ENCODE results near the gene SP110.

Gene SP110

DNA sequence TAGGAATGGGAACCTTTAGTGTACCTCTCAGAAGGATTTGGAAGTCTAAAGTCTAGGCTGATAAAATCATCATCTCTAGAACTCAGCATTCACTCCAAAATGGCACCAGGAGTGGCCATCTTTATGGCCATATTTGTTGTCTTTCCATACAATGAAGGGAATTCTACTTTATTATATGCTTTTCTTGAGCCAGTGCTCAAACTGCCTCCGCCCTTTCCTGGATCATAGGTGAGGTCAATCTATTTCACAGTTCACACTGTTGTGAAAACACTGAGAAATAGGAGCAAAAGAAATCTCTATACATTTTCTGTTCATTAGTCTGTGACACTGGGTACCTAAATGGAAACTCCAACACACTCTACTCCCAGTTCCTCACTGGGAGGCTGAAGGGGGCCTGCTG, 55.6 kb downstream of the SP110 start:
- no peak overlapping the region for H3K27ac ChIP-seq
- TF ChIP-seq, protein P1, sequence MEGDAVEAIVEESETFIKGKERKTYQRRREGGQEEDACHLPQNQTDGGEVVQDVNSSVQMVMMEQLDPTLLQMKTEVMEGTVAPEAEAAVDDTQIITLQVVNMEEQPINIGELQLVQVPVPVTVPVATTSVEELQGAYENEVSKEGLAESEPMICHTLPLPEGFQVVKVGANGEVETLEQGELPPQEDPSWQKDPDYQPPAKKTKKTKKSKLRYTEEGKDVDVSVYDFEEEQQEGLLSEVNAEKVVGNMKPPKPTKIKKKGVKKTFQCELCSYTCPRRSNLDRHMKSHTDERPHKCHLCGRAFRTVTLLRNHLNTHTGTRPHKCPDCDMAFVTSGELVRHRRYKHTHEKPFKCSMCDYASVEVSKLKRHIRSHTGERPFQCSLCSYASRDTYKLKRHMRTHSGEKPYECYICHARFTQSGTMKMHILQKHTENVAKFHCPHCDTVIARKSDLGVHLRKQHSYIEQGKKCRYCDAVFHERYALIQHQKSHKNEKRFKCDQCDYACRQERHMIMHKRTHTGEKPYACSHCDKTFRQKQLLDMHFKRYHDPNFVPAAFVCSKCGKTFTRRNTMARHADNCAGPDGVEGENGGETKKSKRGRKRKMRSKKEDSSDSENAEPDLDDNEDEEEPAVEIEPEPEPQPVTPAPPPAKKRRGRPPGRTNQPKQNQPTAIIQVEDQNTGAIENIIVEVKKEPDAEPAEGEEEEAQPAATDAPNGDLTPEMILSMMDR (conservative IDR thresholded peaks at IDR 0.05), result no peak

DNA sequence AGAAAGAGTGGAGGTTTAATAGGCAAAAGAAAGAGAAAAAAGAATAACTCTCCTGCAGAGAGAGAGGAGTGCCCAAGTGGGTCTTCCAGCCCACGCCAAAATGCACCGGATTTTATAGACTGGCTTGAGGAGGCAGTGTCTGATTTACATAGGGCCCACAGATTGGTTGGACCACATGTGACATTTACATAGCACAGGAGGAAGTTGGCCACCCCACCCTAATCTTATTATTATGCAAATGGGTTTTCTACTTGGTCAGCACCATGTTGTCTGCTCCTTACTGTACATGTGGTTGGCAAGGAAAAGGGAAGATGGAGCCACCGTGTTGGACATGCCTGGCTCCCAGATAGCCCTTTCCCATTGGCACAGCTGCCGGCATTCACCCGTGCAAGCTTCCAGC, 56.8 kb downstream of the SP110 start:
- TF ChIP-seq, protein P1 (conservative IDR thresholded peaks at IDR 0.05), result no peak

DNA sequence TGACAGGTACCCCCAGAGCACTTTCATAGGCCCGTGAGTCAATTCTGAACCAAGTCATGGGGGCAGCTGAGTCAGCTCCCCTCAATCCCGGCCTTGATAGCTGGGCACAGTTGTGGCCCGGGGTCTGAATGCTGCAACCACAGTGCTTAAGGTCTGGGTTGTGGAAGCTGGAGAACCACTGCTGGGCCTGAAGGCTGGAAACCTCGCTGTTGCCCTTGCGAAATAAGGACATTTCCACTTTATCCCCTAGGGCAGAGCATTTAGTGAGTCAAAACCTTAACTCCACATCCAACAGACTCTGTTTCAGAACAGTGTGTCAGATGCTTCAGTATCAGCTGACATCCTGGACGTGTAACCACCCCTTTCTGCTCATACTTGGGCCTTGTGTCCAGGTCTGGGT, 58.6 kb downstream of the SP110 start:
- TF ChIP-seq, protein P1 (conservative IDR thresholded peaks at IDR 0.05), result no peak
- H3K27ac ChIP-seq, result no peak overlapping the region

More for the DNA sequence above, 56.8 kb downstream of the SP110 start:
- no peak overlapping the region for H3K27ac ChIP-seq

DNA sequence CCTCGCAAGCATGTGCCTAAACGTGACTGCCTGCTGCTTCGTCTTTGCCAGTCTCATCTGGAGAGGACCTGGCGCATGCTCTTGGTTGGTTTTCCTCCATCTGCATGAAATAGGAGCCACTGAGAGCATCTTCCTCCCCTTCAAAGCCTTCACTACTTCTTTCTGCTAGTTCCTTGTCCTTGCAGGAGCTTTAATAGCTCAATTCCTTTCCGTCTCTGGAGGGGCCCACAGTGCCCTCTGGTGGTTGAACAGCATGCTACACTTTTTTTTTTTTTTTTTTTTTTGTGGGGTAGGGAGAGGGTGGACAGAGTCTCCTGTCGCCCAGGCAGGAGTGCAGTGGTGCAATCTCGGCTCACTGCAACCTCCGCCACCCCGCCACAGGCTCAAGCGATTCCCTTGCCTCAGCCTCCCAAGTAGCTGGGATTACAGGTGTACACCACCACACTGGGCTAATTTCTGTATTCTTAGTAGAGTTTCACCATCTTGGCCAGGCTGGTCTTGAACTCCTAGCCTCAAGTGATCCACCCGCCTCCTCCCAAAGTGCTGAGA, 59.6 kb downstream of the SP110 start:
- TF ChIP-seq, protein P1 (conservative IDR thresholded peaks at IDR 0.05), result peak; percentile 87

DNA sequence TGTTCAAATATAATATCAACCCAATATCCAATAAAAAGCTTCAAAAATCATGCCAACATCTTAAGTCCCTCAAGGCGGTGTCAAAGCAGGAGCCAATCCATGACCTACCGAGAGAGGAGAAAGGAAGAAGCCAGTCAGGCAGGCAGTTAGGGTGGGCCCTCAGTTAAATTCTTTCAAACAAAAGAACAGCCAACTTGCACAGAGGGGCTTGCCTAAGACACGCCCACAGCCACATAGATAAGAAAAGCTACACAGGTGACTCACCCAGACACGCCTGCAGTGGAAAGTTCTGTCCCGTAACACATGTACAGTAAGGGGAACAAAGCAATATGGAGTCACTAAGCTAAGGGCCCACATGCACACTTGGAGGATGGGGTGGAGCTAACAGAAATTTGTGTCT, 61.3 kb downstream of the SP110 start:
- H3K27ac ChIP-seq, result no peak overlapping the region
- TF ChIP-seq, protein P1 (conservative IDR thresholded peaks at IDR 0.05), result no peak

More for the DNA sequence above, 59.6 kb downstream of the SP110 start:
- no peak overlapping the region for H3K27ac ChIP-seq

DNA sequence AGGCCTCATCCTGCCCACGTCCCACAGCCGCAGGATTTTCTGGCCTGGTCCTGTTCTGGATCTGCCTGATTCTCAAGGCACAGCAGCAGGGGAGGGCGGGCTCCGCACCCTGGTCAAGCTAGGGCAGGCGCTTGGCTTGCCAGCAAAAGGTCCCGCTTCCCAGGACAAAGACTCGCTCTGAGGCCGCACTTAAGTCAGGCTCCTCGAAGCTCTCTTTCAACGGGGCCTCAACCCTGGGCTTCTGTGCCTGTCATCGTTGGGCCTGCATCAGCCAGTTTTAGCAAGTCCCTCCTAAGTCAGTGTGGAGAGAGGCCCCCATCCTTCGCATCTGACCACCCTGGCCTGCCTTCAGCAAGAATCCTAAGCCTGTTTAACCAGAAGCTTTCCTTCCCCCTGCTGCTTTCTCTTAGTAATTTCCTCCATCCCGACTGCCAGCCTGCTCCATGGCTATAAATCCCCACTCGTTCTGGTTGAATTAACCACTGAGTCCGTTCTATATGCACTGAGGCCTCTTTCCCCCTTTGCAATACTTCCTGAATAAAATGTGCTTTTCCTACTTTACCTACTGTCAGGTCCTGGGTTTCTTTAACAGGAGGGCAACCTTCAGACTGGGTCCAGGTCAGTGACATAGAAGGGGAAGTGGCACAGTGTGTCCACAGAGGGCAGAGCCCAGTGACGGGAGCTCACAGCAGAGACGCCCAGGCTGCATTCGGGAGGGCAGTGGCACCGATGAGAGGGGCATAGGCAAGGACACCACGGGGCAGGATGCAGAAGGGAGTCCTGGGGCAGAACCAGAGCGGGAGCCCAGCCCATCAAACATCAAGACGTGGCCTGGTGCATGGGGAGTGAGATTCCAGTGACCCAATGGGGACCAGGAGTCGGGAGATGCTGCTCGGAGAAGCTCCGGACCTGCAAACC, 62.7 kb downstream of the SP110 start:
- H3K27ac ChIP-seq, result no peak overlapping the region
- TF ChIP-seq, protein P1 (conservative IDR thresholded peaks at IDR 0.05), result no peak

DNA sequence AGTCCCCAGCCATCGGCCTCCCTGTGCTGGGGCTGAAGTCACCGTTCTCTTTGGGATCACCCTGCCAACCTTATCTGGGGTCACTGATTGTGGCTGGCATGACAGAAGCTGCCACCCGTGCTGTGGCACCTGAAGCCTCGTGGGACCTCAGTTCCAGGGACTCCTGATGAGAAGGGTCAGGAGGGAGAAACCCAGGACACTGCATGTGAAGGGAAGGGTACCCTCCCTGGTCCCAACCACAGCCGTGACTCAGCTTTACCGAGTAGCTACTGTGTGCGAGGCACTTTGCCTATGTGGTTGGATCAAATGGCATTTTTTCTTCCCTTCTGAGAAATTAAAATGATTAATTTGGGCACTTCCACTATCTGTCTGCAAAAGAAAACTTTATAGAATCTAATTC, 64.4 kb downstream of the SP110 start:
- H3K27ac ChIP-seq, result no peak overlapping the region
- TF ChIP-seq, protein P1 (conservative IDR thresholded peaks at IDR 0.05), result no peak

Data from VCaP (cell line).